SH-SY5Y (cell line): ENCODE results near the gene SMC4.

Source experiments
- GATA2 ChIP-seq: IDR thresholded peaks from 2 replicates; pipeline ENCODE4 v1.6.1; 2011; ENCODE audit warnings: mild to moderate bottlenecking, low read depth, low read length
- GATA3 ChIP-seq: IDR thresholded peaks from 2 replicates; pipeline ENCODE4 v1.6.1; 2011; ENCODE audit warnings: low read depth, mild to moderate bottlenecking, low read length, moderate library complexity

GRCh38 chr3:160376681-160377080 lies 22.8 kb upstream of the SMC4 start:
- TF ChIP-seq GATA2 (no peak), GATA3 (no peak)
